H1 (cell line): ENCODE measurements around the gene CTIF.

Experiments
- CHD2 ChIP-seq: IDR thresholded peaks from 2 replicates; pipeline ENCODE4 v1.6.1; 2012; ENCODE audit warnings: low read length, improper control_type of control experiment
- EZH2 ChIP-seq: fragments of 200-600 bp; sonication (generic); IDR thresholded peaks from 2 replicates; pipeline ENCODE4 v1.7.1; 2012; ENCODE audit warnings: low read depth, mild to moderate bottlenecking, moderate library complexity, low read length, inconsistent platforms; ENCODE audit not compliant: severe bottlenecking
- JUN ChIP-seq: IDR thresholded peaks from 2 replicates; pipeline ENCODE4 v1.6.1; 2011; ENCODE audit warnings: low read depth, mild to moderate bottlenecking, improper control_type of control experiment, low read length
- MAFK ChIP-seq: IDR thresholded peaks from 2 replicates; pipeline ENCODE4 v1.6.1; 2012; ENCODE audit warnings: low read depth, mild to moderate bottlenecking, improper control_type of control experiment, low read length
- POLR2AphosphoS5 ChIP-seq: IDR thresholded peaks from 2 replicates; pipeline ENCODE4 v1.6.1; 2011; ENCODE audit warnings: low read depth, low read length
- SIX5 ChIP-seq: IDR thresholded peaks from 2 replicates; pipeline ENCODE4 v1.6.1; 2011; ENCODE audit warnings: mild to moderate bottlenecking, low read depth, low read length
- SP2 ChIP-seq: IDR thresholded peaks from 2 replicates; pipeline ENCODE4 v1.6.1; 2012; ENCODE audit warnings: mild to moderate bottlenecking, low read length, inconsistent platforms
- YY1 ChIP-seq: IDR thresholded peaks from 2 replicates; pipeline ENCODE4 v1.6.1; 2011; ENCODE audit warnings: low read depth, mild to moderate bottlenecking, low read length

GRCh38 chr18:48723016-48723415, 184.2 kb downstream of the CTIF start:
- no peak for TF ChIP-seq JUN
- no peak for TF ChIP-seq SP2
- TF ChIP-seq SIX5: no peak
- no peak for TF ChIP-seq MAFK
- no peak for TF ChIP-seq CHD2
- no peak for TF ChIP-seq YY1
- TF ChIP-seq POLR2AphosphoS5: no peak
- no peak for TF ChIP-seq EZH2
